Measurements from ENCODE around the gene RABGAP1L.
A peak's percentile ranks its signal among the peaks of the same experiment; 100 is the strongest.

Gene RABGAP1L

GRCh38 chr1:174789399-174789798, 630.1 kb downstream of the RABGAP1L start:
- TF ChIP-seq, protein P1, sequence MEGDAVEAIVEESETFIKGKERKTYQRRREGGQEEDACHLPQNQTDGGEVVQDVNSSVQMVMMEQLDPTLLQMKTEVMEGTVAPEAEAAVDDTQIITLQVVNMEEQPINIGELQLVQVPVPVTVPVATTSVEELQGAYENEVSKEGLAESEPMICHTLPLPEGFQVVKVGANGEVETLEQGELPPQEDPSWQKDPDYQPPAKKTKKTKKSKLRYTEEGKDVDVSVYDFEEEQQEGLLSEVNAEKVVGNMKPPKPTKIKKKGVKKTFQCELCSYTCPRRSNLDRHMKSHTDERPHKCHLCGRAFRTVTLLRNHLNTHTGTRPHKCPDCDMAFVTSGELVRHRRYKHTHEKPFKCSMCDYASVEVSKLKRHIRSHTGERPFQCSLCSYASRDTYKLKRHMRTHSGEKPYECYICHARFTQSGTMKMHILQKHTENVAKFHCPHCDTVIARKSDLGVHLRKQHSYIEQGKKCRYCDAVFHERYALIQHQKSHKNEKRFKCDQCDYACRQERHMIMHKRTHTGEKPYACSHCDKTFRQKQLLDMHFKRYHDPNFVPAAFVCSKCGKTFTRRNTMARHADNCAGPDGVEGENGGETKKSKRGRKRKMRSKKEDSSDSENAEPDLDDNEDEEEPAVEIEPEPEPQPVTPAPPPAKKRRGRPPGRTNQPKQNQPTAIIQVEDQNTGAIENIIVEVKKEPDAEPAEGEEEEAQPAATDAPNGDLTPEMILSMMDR (IDR thresholded peaks at IDR 0.05; ENCODE audit: insufficient read depth, missing control alignments), result no peak
- no peak for DNase-seq (ENCODE audit: insufficient read length, low spot score)
- peak; percentile 32 for FAIRE-seq

DNA sequence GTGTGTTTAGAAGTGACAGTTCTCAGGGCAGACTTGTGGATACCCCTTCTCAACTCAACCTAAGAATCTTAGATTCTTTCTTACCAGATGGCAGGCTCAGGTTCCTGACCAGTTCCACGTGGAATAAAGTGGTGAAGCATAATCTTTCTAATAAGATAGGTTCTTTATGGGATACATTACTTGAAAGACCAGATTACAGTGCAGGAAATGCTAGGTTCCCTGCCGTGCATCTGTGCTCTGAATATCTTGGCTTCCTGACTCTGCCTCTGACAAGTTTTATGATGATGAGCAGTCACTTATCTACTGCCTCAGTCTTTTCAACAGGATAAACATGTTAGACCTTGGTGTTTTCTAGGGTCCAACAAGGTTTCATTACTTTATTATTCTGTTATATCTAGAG, 632.5 kb downstream of the RABGAP1L start:
- FAIRE-seq, result peak; percentile 96
- TF ChIP-seq, protein P1 (IDR thresholded peaks at IDR 0.05; ENCODE audit: insufficient read depth, missing control alignments), result no peak
- peak; percentile 40 for DNase-seq (ENCODE audit: insufficient read length, low spot score)

DNA sequence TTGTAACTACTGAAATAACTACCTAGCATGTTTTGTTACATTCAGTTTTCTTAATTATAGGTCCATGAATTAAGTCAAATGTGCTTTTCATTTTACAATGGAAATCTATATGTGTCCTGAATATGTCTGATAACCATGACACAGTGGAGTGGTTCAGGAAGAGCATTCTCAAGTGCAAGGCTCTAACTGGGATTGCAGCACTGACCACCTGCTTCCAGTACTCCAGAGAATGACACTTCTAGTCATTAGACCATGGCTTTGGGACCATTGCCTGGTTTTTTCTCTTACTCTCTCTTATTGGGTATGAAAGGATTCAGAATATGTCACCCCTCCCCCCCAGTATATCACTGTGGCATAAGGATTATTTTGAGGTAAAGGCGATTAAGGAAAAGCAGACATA, 635.5 kb downstream of the RABGAP1L start:
- TF ChIP-seq, protein P1 (IDR thresholded peaks at IDR 0.05; ENCODE audit: insufficient read depth, missing control alignments), result no peak
- DNase-seq (ENCODE audit: insufficient read length, low spot score) (no peak), FAIRE-seq (peak; percentile 29)

- TF ChIP-seq, protein P1 (IDR thresholded peaks at IDR 0.05; ENCODE audit: insufficient read depth, missing control alignments), result no peak
- peak; percentile 55 for FAIRE-seq
- no peak for DNase-seq (ENCODE audit: insufficient read length, low spot score)
These were observed 636.5 kb downstream of the RABGAP1L start for GRCh38 chr1:174795806-174796205.

DNA sequence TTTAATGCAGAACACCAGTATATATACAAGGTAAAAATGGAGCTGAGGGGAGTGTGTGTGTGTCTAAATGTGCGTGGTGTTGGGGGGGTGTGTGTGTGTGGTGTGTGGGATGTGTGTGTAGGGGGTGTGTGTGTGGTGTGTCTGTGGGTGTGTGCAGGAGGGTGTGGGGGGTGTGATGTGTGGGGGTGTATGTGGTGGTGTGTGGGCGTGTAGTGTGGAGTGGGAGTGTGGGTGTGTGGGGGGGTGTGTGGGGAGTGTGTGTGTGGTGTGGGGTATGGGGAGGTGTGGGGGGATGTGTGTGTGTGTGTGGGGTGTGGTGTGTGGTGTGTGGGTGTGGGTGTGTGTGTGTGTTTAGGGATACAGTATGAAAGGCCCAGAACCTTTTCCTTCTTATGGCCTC, 638.1 kb downstream of the RABGAP1L start:
- DNase-seq (ENCODE audit: insufficient read length, low spot score), result no peak
- FAIRE-seq, result no peak

GRCh38 chr1:174799136-174799479, 639.8 kb downstream of the RABGAP1L start:
- DNase-seq (ENCODE audit: insufficient read length, low spot score), result no peak
- TF ChIP-seq, protein P1 (IDR thresholded peaks at IDR 0.05; ENCODE audit: insufficient read depth, missing control alignments), result no peak
- no peak for FAIRE-seq

More for the DNA sequence above, 638.1 kb downstream of the RABGAP1L start:
- TF ChIP-seq, protein P1 (IDR thresholded peaks at IDR 0.05; ENCODE audit: insufficient read depth, missing control alignments), result no peak

DNA sequence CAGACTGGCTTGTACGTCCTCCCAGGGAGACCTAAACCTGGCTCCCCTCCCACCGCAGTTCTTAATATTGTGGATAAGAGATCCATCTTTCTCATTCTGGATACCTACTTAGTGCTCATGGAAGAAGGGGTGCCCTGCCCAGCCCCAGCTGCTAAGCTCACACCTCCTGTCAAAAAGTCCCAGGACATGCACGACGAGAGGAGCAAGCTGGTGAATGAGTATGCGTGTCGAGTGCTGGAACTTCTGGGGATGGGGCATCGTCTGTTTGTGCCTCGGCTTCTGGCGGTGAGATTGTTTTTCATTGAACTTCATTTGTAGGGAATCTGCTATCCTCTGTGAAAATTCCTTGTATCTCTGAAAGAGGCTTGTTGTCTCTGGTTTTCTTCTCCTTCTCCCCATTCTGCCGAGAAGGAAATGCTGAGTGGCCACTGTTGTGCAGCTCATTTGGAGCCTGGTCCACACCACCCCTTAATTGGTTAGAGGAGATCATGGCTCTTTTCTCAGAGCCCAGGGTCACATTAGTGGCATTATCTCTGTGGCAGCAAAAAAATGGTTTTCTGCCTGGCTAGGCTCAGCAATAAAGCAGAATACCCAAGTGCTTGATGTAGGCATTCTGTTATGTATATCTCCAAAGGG, 641.0 kb downstream of the RABGAP1L start:
- DNase-seq (ENCODE audit: insufficient read length, low spot score) (no peak), FAIRE-seq (peak; percentile 21)
- TF ChIP-seq, protein P1 (IDR thresholded peaks at IDR 0.05; ENCODE audit: insufficient read depth, missing control alignments), result no peak
